ENCODE measurements around the gene GMIP.

Gene GMIP

GRCh38 chr19:19657397-19657783 lies 13.9 kb upstream of the GMIP start:
- no peak for DNase-seq (ENCODE audit: low read depth in 2 of 2)

- no peak for DNase-seq (ENCODE audit: low read depth in 2 of 2)
These were observed 13.3 kb upstream of the GMIP start for GRCh38 chr19:19656451-19657396.

GRCh38 chr19:19655641-19656343 lies 12.3 kb upstream of the GMIP start:
- DNase-seq (ENCODE audit: low read depth in 2 of 2) = no peak

- DNase-seq (ENCODE audit: low read depth in 2 of 2) = no peak
These were observed 11.7 kb upstream of the GMIP start for GRCh38 chr19:19655051-19655594.

- DNase-seq (ENCODE audit: low read depth in 2 of 2) = no peak
These were observed 11.0 kb upstream of the GMIP start for GRCh38 chr19:19654441-19654840.

- DNase-seq (ENCODE audit: low read depth in 2 of 2) = no peak
These were observed 10.2 kb upstream of the GMIP start for GRCh38 chr19:19653597-19654147.

- no peak for DNase-seq (ENCODE audit: low read depth in 2 of 2)
These were observed 9.2 kb upstream of the GMIP start for GRCh38 chr19:19652482-19653295.

GRCh38 chr19:19651076-19651475 lies 7.6 kb upstream of the GMIP start:
- DNase-seq (ENCODE audit: low read depth in 2 of 2) = no peak

- no peak for DNase-seq (ENCODE audit: low read depth in 2 of 2)
These were observed 6.9 kb upstream of the GMIP start for GRCh38 chr19:19650331-19650730.

GRCh38 chr19:19649580-19649995 lies 6.1 kb upstream of the GMIP start:
- no peak for DNase-seq (ENCODE audit: low read depth in 2 of 2)

- no peak for DNase-seq (ENCODE audit: low read depth in 2 of 2)
These were observed 5.7 kb upstream of the GMIP start for GRCh38 chr19:19649155-19649554.

GRCh38 chr19:19647037-19647835 lies 3.8 kb upstream of the GMIP start:
- no peak for DNase-seq (ENCODE audit: low read depth in 2 of 2)

- no peak for DNase-seq (ENCODE audit: low read depth in 2 of 2)
These were observed 1.9 kb upstream of the GMIP start for GRCh38 chr19:19645233-19645870.

- DNase-seq (ENCODE audit: low read depth in 2 of 2) = no peak
These were observed 564 bp upstream of the GMIP start for GRCh38 chr19:19644054-19644388.

GRCh38 chr19:19642506-19643157 lies 825 bp downstream of the GMIP start:
- DNase-seq (ENCODE audit: low read depth in 2 of 2) = peak; percentile 44 to 50

- no peak for DNase-seq (ENCODE audit: low read depth in 2 of 2)
These were observed 5.8 kb downstream of the GMIP start for GRCh38 chr19:19637523-19638251.

- no peak for DNase-seq (ENCODE audit: low read depth in 2 of 2)
These were observed 6.3 kb downstream of the GMIP start for GRCh38 chr19:19637186-19637522.

- DNase-seq (ENCODE audit: low read depth in 2 of 2) = no peak
These were observed 6.8 kb downstream of the GMIP start for GRCh38 chr19:19636573-19637185.

- DNase-seq (ENCODE audit: low read depth in 2 of 2) = no peak
These were observed 8.1 kb downstream of the GMIP start for GRCh38 chr19:19635313-19635702.

All from activated CD8-positive, alpha-beta memory T cell treated with anti-CD3 and anti-CD28 coated beads for 4 hours (primary cell).